NCI-H526 (cell line): ENCODE data around the gene EXOC3.

Experiments
- DNase-seq, 2 experiments: peaks; one replicate each; lab custom pipeline; 2025; lab: John Stamatoyannopoulos, UW

Gene EXOC3

DNA sequence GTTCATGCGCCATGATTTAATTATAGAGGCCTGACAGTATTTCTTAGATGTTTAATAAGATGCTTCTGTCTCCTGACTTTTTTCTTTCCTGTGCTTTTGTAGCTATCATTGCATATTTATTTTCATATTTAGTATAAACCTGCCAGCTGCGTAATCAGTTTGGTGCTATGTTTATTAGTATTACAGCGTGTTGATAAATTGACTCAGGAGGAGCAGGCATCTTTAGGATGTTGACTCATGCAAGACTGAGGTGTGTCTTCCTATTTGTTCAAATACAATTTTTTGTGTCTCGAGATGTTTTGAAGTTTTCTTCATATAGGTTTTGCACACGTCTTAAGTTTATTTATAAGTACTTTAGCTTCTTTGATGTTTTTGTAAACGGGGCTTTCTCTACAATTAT lies 35.9 kb upstream of the EXOC3 start:
- no peak for DNase-seq

DNA sequence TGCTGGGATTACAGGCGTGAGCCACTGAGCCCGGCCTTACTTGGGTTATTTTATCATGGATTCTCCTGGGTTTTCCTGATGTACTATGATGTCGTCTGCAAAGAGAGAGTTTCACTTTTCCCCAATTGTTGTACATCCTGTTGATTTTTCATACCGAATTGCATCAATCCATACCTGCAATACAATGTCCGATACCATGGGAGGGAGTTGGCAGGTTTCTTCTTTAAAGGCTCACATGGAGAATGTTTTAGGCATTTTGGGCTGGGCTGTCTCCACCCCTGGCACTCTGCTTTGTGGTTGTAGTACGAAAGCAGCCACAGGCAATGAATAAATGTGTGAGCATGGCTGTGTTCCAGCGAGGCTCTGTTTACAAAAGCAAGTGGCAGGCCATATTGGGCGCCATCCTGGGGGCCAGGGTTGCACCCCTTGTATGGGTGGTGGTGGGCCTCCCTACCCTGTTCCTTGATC lies 35.1 kb upstream of the EXOC3 start:
- DNase-seq = no peak

DNA sequence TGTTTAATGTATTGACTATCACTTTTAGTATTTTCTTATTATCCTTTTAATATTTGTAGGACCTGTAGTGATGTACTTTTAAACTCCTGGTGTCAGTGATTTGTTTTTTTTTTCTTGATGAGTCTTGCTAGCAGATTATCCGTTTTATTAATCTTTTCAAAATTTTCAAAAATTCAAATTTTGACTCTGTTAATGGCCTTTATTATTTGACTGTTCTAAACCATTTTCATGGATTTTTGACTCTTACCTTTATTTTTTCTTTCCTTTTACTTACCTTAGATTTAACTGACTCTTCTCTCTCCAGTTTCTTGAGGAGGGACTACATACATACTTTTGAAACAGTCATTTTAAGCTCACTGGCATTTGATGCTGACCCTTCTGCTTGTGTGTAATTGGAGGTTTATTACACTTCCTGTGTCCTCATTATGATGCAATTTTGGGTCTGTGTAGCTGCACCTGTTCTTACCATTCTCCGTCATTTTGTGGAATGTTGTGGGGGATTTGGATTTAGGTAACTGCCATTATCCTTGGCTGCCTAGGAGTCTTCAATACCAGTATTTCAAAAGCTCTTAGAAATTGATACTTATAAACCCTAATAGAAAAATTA lies 32.0 kb upstream of the EXOC3 start:
- DNase-seq = no peak

DNA sequence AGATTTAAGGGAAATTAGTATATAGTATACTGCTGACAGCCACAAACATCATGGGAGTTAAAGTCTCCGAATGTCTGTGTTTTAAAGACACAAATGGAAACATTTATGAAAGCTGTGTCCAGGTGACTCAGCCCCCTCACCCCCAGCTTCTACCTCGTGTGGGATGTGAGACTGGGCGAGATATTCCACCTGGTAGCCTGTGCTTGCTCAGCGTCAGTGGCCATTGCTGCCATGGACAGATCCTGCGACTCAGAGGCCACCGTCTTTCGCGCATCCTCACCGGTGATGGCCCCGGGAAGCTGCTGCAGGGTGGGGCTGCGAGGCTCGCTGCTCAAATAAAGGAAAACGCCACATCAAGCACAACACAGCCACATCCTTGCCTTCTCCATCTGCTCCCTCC lies 31.2 kb upstream of the EXOC3 start:
- DNase-seq = no peak

DNA sequence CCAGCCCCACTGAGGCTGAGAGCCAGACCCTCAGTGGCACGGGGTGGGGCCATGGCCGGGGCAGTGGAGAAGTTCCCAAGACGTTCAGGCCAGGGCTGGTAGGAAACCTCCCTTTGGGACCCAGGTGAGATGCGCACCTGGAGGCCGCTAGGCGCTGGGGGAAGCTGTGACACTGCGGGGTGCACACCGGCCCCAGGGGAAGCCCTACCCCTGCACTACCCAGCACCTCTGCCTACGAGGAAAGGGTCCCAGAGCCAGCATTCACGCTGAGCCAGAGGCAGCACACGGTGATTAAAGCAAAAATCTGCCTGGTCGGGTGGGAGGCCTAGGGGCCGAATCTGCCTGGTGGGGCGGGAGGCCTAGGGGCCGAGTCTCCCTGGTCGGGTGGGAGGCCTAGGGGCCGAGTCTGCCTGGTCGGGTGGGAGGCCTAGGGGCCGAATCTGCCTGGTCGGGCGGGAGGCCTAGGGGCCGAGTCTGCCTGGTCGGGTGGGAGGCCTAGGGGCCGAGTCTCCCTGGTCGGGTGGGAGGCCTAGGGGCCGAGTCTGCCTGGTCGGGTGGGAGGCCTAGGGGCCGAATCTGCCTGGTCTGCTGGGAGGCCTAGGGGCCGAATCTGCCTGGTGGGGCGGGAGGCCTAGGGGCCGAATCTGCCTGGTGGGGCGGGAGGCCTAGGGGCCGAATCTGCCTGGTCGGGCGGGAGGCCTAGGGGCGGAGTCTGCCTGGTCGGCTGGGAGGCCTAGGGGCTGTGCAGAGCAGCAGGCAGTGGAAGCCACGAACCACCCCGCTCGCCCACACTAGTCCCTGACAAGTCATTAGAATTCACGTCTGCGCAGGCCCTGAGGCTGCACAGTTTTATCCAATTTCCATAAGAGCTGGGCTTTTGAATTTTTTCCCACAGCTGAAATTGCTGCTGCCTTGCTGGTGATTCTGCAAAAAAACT lies 27.7 kb upstream of the EXOC3 start:
- peak; percentile 35 to 57 for DNase-seq

DNA sequence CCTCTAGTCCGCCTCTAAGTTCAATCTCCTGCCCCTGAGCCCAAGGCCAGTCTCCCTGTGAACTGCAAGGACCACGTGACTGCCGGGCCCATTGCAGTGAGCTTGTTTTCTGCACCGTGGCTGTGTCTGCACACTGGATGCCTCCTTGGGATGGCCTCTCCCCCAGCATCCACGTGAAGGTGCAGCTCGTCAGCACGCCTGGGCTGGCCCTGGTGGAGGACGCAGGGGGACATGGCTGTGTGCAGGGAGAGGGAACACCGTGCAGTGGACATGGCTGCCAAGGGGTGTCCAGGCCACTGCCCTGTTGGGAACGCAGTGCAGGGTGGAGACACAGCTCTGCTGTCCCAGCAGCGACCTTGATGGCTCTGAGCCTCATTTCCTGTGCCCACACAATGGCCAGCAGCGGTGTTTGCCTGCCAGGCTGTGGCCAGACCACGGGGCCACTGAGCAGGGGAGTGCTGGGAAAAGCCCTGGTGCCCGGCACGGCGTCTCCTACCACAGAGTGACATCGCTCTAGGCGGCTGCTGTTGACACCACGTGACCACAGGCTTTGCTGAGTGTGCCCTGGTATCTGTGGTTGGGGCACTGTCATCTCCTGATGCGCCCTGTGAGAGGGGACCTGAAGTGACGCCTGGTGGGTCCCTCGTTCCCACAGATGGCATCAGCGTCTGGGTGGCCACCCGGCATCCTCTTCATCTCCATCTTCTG lies 26.9 kb upstream of the EXOC3 start:
- no peak for DNase-seq

DNA sequence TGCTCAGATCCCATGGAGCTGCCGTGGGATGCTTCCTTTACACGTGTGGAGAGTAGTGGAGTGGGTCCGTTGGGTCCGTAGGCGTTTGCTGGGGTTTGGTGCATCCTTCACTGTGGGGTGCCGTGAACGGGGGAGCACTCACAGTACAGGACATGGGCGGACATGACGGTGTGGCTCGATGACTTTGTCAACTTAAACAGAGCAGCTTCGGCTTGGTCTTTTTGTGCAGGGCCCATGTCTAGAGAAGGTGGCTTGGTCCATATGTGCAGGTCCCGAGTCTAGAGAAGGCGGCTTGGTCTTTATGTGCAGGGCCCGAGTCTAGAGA lies 26.4 kb upstream of the EXOC3 start:
- no peak for DNase-seq

DNA sequence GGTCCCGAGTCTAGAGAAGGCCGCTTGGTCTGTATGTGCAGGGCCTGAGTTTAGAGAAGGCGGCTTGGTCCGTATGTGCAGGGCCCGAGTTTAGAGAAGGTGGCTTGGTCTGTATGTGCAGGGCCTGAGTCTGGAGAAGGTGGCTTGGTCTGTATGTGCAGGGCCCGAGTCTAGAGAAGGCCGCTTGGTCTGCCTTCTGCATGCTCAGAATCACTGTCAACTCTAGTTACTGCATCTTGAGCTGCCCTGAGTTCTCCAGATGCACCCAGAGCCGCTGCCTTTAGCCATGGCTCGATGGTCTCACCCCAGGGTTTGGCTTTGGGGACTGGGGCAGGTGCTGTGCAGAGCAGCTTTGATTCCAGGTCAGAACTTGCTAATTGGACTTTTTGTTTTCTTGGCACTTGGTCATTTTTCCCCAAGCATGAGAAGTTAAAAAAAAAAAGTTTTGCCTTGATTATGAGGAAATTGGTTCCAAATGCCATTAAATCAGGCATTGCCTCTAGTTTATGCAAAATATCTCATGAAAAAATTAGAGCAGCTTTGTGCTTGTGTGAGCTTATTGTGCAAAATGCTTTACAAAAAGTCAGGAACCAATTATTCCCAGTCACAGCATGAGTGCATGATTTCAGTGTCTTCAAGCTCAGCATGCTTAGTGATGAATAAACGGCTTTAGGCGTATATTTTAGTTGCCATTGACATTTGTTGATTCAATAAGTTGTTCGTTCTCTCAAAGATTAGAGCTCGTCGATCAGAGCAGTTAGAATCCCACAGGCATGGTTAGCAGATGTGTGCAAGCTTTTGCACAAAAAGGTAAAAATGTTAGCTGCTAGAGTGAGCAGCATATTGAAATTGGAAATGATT lies 25.4 kb upstream of the EXOC3 start:
- DNase-seq = no peak

DNA sequence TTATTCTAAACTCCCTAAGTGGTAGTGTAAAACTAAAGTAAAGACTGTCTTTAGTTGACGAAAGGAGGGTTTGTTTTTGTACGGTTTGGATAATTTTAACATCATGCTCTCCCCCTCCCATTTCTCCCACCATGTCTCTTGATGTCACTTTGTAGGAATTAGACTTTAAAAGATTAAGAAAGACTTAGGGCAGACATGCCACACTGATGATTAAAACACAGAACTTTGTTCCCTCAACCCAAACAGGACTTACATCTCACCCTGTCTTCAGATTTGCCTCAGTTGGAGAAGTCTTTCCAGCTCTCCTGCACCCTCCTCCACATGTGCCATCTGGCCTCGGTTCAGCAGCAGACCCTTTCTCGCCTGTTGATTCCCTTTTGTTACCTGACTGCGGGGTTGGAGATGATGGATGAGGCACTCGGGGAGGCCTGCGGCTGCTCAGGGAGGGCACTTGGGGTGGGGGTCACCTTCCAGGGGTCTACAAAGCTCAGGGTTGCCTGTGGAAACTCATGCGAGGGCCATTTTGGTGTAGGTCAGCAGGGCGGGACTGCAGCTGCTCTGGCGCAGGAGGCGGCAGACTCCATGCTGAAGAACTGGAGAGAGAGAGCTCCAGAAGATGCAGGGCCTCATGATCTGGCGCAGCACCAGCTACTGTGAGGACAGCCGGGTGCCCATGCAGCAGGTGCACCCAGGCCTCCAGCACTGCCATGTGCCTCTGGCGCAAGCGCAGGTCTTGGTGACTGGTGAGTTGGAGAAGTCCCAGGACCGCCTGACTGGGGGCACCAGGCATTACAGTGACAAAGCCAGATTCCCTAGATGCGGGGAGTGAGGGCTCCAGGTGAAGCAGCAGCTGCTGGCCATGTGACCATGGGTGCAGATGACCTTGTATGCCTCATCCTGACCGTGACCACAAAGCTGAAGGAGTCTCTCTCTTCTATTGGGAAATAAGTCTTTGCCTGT lies 24.5 kb upstream of the EXOC3 start:
- DNase-seq = no peak

DNA sequence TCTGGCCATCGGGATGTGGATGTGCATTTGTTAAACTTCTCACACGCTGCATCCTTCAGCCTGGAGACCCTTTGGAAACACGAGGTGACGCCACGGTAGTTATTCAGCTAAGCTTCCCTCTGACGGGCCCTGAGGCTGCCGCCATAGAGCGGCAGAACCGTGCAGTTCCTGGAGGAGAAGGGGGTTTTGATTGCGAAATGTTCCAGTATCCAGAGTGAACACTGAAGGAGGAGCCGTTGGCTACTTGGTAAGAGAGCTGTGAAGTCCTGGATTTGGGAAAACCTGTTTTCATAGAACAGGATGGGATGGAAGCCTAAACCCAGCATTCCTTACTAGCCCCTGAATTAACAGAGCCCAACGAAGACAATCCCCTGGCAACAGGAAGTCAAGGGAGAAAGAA lies 23.0 kb upstream of the EXOC3 start:
- DNase-seq = no peak

DNA sequence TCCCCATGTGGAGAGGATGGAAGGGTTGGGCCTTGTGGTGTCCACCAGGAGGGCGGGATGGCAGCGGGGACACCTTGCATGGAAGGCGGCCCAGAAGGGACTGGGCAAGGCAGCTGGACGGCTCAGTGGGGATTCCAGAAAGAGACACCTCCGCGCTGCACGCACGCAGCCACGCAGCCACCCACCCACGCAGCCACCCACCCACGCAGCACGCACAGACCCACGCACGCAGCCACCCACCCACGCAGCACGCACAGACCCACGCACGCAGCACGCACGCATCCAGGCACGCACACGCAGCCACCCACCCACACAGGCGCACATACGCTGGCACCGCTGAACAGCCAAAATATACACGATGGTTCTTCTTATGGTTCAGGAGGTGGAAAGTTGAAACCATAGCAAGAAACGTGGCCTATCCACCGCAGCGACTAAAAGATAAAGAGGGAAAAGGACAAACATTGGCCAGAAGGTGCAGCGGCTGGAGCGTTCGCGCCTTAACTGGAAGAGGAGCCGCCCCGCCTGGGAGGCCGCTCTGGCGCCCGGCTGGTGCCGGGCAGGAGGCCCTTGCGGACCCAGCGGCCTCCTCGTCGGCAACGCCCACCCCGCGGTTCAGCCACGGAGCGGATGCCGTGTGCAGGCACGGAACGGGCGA lies 22.2 kb upstream of the EXOC3 start:
- DNase-seq = no peak

DNA sequence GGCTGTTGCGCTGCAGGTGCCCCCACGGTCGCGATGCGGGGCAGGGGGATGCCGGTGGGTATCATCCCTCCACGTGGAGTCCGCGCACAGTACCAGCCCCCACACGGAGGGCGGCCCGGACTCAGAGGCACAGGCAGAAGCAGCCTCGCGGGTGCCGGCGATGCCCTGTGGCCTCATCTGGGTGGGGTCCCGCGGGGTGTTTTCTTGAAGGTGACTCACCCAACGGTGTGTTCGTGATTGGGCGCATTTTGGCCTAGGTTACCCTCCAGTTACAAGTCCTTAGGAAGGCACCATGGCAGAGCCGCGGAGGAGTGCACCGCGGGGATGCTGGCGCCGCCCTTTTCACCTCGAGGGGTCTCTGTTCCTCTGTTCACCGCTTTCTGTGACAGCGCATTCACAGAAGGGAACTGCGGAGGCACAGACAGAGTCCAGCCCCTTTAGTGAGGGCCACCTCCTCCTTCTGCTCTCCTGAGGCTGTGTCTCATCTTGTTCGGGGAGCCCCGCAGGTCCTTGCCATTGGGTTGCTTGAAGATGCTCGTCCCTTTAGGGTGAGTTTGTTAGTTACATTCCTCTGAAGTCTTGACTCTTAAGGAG lies 21.6 kb upstream of the EXOC3 start:
- no peak for DNase-seq

DNA sequence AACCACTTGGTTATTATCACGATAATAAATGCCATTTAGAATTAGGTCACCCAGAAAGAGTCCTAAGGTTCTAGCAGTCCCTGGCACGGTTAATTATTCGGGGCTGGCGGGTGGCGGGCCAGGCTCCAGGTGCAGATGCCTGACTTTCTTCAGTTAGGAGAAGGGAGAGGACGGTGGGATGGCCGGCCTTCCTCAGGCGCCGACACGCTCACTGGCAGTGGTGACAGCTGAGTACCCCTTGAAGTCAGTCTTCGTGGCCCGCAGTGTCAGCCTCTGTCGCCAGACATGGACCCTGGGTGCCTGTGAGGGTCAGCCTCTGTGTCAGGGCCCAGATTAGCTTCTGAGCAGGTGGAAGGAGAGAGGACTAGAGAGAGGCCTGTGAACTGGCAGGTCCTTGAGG lies 21.1 kb upstream of the EXOC3 start:
- DNase-seq = no peak

DNA sequence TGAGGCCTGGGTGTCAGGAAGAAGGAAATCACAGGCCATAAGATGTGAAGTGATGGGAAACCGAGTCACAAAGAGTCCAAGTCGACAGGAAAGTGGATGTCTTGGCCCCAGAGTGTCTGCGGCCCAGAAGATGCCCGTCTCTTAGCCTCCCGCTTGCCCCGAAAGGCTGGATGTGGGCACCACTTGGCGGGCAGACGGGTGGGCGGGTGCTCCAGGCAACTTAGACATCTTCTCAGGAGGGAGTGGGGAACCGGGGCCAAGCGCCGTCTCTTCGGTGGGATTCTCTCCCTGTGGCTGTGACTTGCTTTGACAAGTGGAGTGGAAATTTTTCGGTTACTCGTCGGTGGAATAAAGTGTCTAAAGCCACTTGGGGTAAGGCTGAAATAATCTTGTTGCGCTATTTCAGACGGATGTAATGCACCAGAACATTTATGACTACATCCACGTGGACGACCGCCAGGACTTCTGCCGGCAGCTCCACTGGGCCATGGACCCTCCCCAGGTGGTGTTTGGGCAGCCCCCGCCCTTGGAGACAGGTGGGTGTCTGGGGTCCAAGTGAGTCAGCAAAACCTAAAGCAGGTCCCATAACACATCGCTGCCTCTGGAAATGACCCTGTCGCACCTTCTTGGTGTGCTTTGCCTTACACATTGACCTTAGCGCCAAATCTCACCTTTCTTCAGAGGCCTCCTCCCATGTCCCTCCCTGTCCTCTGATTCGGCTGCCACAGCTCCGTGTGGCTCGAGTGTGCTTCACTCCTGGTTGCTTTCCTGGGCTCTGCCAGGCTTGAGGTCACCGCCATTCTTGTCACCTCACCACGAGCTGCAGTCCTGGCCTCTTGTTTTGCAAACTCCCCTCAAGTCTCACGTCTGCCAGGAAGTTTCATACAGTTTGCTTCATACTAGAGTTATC lies 20.4 kb upstream of the EXOC3 start:
- no peak for DNase-seq

DNA sequence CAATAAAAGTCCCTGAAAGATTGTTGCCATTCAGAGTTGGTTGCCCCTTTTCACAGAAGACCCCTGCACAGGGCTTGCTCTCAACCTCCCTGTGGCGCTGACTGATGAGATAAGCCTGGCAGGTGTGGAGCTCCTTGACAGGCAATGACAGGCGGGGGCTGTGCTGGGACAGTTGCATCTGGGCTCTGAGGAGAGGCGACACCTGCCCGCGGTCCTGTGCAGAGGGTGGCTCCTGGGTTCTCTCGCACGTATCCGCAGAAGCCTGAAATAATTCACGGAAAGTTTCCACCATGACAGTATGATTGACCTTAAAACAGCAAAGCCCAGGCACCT lies 19.8 kb upstream of the EXOC3 start:
- no peak for DNase-seq

DNA sequence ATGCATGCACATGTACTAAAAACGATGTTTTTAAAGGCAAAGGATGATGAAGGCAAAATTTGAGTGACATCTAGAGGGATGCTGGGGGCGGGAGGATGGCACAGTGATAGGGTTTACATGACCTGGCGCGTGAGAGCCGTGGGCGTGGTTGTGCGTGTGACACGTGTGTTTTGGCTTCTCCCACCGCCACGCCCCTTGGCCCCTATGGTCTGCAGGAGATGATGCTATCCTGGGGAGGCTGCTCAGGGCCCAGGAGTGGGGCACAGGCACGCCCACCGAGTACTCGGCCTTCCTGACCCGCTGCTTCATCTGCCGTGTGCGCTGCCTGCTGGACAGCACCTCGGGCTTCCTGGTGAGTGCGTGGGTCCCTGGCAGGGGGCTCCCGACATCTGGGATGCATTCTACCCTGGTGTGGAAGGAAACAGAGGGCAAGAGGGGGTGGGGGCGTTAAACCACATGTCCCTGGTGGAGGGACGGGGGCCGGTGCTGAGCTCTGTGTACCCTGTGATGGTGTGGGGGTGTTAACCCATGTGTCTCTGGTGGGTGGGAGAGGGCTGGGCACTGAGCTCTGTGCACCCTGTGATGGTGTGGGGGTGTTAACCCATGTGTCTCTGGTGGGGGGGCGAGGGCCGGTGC lies 19.2 kb upstream of the EXOC3 start:
- no peak for DNase-seq

DNA sequence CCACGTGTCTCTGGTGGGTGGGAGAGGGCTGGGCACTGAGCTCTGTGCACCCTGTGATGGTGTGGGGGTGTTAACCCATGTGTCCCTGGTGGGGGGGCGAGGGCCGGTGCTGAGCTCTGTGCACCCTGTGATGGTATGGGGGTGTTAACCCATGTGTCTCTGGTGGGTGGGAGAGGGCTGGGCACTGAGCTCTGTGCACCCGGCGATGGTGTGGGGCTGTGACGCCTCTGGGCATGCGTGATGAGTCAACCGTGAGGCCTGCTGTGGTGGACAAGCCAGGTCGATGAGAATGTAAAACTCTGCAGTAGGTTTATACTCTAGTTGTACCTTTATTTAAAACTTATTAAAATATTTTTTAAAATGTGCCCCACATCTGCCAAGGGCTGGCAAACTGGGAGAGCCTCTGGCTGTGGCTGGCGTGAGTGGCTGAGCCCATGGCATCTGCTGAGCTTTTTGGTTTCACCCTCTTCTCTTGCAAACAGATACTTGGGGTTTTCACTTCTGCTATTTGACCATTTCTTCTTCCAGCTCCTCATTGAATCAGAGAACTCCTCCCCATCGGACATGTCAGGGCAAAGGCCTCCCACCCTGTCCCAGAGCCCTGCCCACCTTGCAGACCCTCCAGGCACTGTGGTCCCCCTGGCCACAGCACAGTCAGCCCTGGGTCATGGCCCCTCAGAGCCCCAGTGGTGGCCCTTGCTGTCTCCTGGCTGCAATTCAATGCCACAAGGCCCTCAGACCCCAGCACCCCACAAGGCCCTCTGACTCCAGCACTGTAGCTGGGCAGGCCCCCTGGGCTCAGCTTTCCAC lies 18.5 kb upstream of the EXOC3 start:
- DNase-seq = no peak

DNA sequence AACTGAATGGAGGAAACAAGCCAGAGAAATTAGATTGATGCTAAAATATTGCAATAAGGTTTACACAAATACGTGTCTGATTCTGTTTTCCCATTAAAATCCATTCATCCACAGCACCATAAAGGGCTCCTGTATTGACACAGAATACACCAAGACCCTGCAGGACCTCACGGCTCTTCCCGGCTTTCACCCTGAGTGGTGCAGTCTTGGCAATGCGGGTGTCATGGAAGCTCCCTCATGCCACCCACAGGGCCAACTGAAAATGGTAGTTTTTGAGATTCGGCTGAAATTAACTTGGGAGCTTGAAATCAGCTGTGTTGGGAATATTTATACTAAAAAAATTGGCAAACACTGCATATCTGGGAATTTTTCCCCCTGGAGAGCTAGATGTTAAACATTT lies 17.3 kb upstream of the EXOC3 start:
- DNase-seq = peak; percentile 17 to 28
